Measurements from ENCODE around the gene ADGRB3.

Gene ADGRB3

GRCh38 chr6:69438113-69438512 lies 803.0 kb downstream of the ADGRB3 start:
- DNase-seq (ENCODE audit: low spot score), result no peak

All from SW480 (cell line).